Measurements from ENCODE around the gene TCAP. TPM values are rescaled to one million over a fixed set of nuclear protein-coding genes. Genes with fewer than 3 reads are reported as not detected.
A peak's percentile ranks its signal among the peaks of the same experiment; 100 is the strongest.

Gene TCAP
- total RNA-seq, 1 donor from 2014 or later: 0.98 TPM

- H2AFZ ChIP-seq (ENCODE audit: low read depth, low read length): no peak overlapping the region
- no peak overlapping the region for H3K4me3 ChIP-seq (ENCODE audit: insufficient read depth, low read depth, low read length)
- Mint-ChIP-seq H3K9me3 (ENCODE audit: unreplicated experiment) (no peaks in the 10 kb centered on the region), H3K27me3 (ENCODE audit: low read depth, unreplicated experiment) (peaks cover 48% of the 10 kb centered on the region), H3K4me1 (ENCODE audit: low read depth, unreplicated experiment) (peaks cover 5% of the 10 kb centered on the region), H3K36me3 (ENCODE audit: low read depth, unreplicated experiment) (no peaks in the 10 kb centered on the region), H3K4me3 (ENCODE audit: unreplicated experiment) (no peak overlapping the region), H3K27ac (ENCODE audit: unreplicated experiment) (no peak overlapping the region)
- peaks cover 5% of the 10 kb centered on the region for H3K4me1 ChIP-seq (ENCODE audit: insufficient read depth, low read length)
- no peak for DNase-seq (ENCODE audit: low read depth)
- H4K20me1 ChIP-seq (ENCODE audit: insufficient read depth, low read length): no peaks in the 10 kb centered on the region
- no peaks in the 10 kb centered on the region for H3K79me2 ChIP-seq (ENCODE audit: insufficient read depth, low read length)
- no peak for TF ChIP-seq EZH2 (IDR thresholded peaks at IDR 0.05; ENCODE audit: insufficient read depth, low read length)
- no peak for TF ChIP-seq CTCF (IDR thresholded peaks at IDR 0.05; ENCODE audit: insufficient read depth, low read depth, low read length)
- no peak for FAIRE-seq
- H3K9me3 ChIP-seq (ENCODE audit: insufficient read depth, low read depth, low read length): no peaks in the 10 kb centered on the region
- H3K4me2 ChIP-seq (ENCODE audit: low read length): no peak overlapping the region
- H3K27me3 ChIP-seq (ENCODE audit: insufficient read depth, low read length): peaks cover 34% of the 10 kb centered on the region
- no peak overlapping the region for H3K9ac ChIP-seq (ENCODE audit: low read length)
- H3K27ac ChIP-seq (ENCODE audit: low read depth, low read length): no peak overlapping the region
- H3K36me3 ChIP-seq (ENCODE audit: insufficient read depth, low read length): no peaks in the 10 kb centered on the region
These were observed 5.6 kb downstream of the TCAP start for GRCh38 chr17:39670746-39671145.

DNA sequence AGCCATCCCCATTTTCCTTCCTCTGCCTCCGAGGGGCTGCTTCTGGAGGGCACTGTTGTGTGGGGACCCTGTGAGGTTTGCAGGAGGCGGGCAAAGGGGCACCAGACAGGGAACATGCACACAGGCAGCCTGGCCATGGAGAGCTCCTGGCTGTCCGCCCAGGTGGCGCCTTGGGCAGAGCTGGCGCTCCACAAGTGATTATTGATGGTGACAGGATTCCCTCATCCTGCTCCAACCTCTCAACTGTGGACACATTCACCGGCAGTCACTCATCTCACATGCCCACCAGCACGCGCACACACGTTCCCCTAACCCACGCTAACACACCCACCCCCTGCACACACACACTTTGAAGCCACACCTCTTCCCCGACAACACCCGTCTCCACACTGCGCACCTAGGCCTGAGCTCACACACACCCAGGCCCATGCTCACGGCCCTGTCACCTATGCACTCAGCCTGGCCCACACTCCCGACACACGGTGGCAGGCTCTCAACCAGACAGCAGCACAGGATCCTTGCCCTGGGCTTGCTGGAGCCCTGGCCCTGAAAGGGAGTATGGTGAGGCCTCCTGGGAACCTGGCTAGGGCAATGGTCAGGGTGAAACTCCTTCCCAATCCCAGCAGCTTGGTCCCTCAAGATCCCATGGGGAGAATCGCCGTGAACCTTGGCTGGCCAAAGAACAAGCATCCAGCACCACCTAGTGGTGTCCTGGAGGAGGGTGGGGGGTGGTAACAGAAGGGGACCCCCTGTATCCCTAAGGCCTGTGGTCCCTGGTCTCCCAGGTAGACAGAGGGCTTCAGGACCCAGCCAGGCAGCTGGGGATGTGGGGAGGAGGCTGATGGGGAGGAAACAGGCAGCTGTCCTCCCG is 6.7 kb downstream of the TCAP start:
- peaks cover 46% of the 10 kb centered on the region for H3K27me3 Mint-ChIP-seq (ENCODE audit: low read depth, unreplicated experiment)
- no peak overlapping the region for H3K27ac Mint-ChIP-seq (ENCODE audit: unreplicated experiment)
- no peaks in the 10 kb centered on the region for H3K9me3 Mint-ChIP-seq (ENCODE audit: unreplicated experiment)
- peaks cover 3% of the 10 kb centered on the region for H3K4me1 ChIP-seq (ENCODE audit: insufficient read depth, low read length)
- no peaks in the 10 kb centered on the region for H3K36me3 Mint-ChIP-seq (ENCODE audit: low read depth, unreplicated experiment)
- H3K4me3 ChIP-seq (ENCODE audit: insufficient read depth, low read depth, low read length): no peak overlapping the region
- H4K20me1 ChIP-seq (ENCODE audit: insufficient read depth, low read length): no peaks in the 10 kb centered on the region
- H3K4me1 Mint-ChIP-seq (ENCODE audit: low read depth, unreplicated experiment): peaks cover 6% of the 10 kb centered on the region
- no peaks in the 10 kb centered on the region for H3K9me3 ChIP-seq (ENCODE audit: insufficient read depth, low read depth, low read length)
- H3K9ac ChIP-seq (ENCODE audit: low read length): no peak overlapping the region
- no peaks in the 10 kb centered on the region for H3K36me3 ChIP-seq (ENCODE audit: insufficient read depth, low read length)
- no peak overlapping the region for H3K4me3 Mint-ChIP-seq (ENCODE audit: unreplicated experiment)
- H3K27me3 ChIP-seq (ENCODE audit: insufficient read depth, low read length): peaks cover 25% of the 10 kb centered on the region
- no peak for TF ChIP-seq EZH2 (IDR thresholded peaks at IDR 0.05; ENCODE audit: insufficient read depth, low read length)
- peak; percentile 52 for TF ChIP-seq CTCF (IDR thresholded peaks at IDR 0.05; ENCODE audit: insufficient read depth, low read depth, low read length)
- DNase-seq (ENCODE audit: low read depth) (peak; percentile 10), FAIRE-seq (no peak)
- no peak overlapping the region for H3K4me2 ChIP-seq (ENCODE audit: low read length)
- H2AFZ ChIP-seq (ENCODE audit: low read depth, low read length): no peak overlapping the region
- H3K27ac ChIP-seq (ENCODE audit: low read depth, low read length): no peak overlapping the region
- no peaks in the 10 kb centered on the region for H3K79me2 ChIP-seq (ENCODE audit: insufficient read depth, low read length)

All from astrocyte (in vitro differentiated cells and primary cell).